GM23248 (cell line): ENCODE measurements around the gene CCR5.

Source experiments
- EZH2 ChIP-seq: fragments of 200-600 bp; sonication (generic); IDR thresholded peaks from 2 replicates; pipeline ENCODE4 v1.6.1; 2018; ENCODE audit warnings: antibody characterized with exemption, mild to moderate bottlenecking; ENCODE audit not compliant: insufficient read depth, poor library complexity, severe bottlenecking
- EZH2phosphoT487 ChIP-seq: fragments of 200-600 bp; sonication (generic); IDR thresholded peaks from 2 replicates; pipeline ENCODE4 v1.6.1; 2018; ENCODE audit warnings: antibody characterized with exemption, moderate library complexity, mild to moderate bottlenecking, low read depth; ENCODE audit not compliant: insufficient read depth

- no peak for TF ChIP-seq EZH2
- no peak for TF ChIP-seq EZH2phosphoT487
Observed at GRCh38 chr3:46416125-46416810, 45.5 kb downstream of the CCR5 start.
